Measurements from ENCODE around the gene CD47.

CD47 gene

DNA sequence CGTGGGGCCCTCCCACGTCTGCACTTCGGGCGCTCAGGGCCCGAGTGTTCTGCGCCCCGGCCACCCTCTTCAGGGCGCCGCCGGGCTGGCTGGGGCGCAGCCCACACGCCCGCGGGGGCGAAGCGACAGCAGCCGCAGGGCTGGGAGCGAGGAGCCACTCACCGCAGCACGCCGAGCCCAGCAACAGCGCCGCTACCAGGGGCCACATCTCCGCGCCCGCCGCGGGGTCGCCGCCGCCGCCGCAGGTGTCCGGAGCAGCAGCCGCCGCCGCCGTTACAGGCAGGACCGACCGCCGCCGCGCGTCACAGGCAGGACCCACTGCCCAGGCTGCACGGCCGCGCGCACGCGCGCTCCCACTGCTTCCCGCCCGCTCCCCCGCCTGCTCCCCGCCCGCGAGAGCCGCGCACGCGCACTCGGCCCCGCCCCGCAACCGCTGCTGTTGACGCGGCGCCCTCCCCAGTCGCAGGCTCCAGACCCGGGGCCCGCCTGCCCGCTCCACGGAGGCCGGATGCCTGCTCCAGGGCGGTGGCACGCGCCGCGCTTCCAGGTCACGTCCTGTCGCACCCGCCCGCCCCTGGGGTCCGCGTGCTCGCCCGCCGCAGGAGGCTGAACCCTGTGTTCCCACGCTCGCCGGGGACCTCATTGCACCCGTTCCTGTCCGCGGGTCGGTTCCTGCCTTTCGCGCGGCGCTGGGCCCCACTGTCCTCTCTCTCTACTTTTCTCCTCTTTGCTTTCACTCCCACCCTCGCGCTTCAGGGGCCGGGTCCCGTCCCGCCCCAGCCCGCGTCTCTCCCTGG lies at the start of gene CD47:
Gene CD47 (minus strand): TSS at position 331 of the 797 bp plus-strand sequence. CDS start 123 bp downstream, at position 208.
- peak; percentile 84 for DNase-seq

DNA sequence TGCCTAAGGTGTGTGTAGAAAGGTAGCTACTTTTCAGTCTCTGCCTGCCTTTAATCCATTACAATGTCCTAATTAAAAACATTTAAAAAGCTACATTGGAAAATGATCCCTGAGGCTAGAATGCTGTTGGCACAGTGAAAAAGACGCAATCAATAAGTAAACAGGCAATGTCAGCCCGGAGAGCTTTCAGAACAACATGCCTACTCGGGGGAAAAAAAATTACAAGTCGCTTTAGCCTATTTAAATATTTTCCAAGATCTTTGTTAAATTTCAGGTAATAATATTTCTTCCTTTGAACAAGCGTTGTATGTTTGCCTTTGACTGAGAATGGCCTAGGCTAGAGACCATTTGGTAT lies 46.6 kb upstream of the CD47 start:
- DNase-seq: no peak

DNA sequence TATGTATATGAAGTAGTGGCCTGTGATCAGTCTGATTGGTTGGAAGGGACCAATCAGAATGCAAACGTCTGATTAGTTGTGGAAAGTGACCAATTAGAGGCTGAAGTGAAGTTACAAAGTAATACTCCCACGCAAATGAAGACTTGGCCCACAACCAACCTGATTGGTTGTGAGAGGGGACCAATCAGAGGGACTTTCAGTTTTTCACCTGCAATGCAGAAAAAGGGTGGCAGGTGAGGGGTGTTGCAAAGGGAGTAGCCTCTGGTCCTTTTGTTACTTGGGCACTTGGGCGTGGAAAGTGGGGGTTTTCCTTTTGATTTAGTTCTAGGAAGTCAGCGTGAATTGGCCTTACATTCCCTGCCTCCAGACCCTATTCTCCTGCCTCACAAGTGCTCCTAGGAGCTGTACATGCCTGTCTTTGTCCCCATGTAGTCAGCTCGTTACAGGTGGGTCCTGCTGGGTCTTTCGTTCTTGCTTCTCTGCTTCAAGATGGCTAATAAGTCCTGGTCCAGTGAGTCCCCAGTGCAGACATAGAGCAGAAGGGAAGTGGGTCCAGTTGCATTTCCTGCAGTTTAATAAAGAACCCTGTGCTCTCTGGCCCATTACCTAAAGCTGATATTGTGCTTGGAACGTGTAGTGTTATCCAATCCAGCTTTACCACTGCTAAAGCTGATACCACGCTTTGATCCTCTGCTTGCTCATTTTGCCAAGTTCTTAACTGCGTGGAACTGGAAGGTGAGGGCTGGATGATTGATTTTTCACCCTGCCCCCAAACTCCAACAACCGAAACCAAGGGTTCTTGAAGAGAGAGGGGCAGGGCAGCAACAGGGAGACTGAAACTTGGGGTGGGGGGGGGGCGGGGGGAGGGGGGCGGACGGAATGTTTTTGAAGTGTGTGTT lies 46.0 kb upstream of the CD47 start:
- DNase-seq: no peak

DNA sequence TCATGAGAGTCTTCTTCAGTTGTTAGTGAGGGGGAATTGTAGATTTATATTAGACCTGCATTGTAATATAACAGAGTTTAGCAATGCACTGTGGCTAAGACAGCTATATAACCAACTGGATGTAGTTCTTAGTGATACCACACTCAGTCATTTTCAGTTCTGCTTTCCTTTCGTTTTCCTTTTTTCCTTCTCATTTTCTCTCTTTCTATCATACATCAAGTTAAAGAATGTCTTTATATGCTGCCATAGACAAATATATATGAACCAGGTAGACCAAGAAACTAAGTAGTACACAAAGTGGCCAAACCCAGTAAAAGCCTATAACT lies 43.7 kb upstream of the CD47 start:
- DNase-seq: no peak

DNA sequence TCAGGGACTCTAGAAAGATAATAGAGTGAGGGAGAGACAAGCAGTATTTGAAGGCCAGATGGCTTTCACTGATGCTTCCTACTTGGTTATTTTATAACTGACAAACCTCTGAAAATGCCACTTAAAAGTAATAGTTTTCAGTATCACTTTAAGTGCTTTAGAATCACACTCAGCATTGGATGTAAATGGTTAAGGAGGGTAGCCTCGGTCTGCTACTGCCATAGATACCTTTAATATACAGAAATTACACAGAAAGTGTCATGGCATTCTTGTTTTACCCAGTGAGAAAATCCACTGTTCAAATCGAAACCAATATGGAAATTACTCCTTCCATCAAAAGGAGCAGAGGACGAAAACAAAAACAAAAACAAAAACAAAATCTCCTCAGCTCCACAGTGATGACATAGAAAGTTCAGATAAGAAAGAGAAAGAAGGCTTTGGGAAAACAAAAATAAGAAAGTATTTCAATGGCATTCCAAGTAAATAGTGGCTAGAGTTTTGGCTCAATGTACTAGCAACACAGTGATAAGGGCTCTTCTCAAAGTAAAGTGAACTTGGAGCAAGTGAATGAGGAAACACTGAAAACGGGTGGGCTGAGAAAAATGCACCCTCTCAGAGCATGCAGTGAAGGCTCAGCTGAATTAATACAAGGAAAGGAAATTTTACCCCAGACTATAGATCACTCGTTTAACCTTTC lies 43.2 kb upstream of the CD47 start:
- no peak for DNase-seq

DNA sequence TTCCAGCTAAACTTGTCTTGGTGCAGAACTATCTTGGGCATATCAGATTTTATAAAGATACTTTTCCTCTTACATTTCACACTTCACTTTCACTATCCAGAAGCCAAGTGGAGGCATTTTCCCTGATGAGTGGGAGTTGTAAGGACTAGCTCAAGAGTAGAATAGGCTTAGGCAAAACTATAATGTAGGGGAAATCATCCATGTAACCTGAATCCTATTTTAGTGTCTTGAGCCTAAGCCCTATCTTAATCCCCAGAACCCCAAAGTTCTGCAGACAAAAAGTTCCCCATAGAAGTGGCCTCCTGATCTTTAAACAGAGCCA lies 42.2 kb upstream of the CD47 start:
- DNase-seq: no peak

DNA sequence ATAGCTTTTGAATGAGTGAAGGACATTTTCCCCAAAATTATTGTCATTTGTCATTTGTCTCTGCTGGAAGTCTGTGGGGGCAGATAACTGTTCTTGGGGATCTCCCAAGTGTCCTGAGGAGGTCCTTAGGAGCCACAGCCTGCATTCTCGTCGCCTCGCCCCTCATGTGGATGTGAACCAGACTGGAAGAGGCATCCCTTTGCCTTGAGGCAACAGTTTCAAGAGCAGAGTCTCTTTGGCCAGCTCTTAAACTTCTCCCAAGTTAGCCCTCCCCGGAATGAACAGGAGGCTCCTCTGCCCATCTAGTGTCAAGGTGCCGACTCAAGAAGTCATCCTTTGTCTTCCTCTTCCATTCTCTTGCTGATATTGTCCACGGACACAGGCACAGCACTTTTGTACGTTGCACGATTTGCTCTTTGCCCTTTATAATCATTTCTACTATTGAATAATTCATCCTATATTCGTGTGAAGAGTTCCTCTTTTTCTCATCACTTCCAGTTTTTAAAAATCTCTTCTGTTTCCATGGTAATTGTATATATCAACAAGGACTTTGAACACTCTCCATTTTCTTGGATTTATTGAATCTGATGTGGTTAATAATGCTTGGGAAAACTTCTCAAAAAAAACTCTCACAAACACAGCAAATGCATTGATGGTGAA lies 40.8 kb upstream of the CD47 start:
- DNase-seq: no peak

DNA sequence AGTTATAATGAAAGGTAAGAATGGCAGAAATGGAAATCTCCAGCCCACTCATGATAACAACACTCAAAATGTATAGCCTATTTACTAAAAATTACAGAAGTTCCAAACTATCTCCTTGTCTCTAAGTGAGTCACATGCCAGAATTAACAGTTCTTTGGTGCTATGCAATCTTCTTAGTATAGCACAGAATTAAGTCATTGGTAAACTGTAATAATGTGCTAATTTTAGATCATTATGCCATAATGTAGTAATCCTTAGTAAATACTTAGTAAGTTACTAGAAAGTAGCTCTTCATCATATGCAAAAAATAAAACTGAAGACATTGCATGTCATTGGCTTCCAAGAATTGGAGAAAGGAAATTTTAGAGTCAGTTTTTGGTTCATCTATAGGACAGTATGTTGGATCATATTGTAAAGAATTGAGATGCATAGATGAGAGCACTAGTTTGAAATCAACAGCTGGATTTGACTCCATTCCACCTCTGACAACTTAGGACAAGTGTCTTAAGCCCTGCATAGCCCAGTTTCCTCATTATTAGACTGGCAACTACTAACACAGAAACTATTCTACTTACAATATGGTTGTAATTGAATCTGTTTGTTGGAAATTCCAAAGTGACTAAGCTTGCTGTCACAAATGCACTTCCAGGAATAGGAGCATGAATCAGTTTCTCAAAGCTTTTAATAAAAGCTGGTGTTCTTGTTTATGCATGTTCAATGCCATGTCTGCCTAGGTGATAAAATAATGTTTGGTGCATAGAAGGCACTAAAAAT lies 40.1 kb upstream of the CD47 start:
- no peak for DNase-seq

DNA sequence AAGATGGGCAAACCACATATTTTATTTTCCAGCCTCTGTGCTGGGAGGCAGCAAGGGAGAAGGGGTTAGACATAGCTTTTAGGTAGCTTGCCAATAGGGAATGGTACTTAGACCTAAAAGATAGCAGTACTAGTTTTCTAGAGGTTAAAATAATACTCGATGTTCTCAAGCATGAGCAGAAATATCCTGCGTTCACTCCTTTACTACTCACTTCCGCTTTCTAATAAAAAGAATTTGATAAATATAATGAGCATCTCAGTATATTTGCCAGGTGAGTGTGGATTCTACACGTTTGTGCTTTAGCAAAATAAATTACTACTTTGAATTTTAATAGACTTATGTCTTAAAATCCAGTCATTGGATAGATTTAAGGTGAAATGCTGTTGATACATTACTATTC lies 39.4 kb upstream of the CD47 start:
- no peak for DNase-seq

DNA sequence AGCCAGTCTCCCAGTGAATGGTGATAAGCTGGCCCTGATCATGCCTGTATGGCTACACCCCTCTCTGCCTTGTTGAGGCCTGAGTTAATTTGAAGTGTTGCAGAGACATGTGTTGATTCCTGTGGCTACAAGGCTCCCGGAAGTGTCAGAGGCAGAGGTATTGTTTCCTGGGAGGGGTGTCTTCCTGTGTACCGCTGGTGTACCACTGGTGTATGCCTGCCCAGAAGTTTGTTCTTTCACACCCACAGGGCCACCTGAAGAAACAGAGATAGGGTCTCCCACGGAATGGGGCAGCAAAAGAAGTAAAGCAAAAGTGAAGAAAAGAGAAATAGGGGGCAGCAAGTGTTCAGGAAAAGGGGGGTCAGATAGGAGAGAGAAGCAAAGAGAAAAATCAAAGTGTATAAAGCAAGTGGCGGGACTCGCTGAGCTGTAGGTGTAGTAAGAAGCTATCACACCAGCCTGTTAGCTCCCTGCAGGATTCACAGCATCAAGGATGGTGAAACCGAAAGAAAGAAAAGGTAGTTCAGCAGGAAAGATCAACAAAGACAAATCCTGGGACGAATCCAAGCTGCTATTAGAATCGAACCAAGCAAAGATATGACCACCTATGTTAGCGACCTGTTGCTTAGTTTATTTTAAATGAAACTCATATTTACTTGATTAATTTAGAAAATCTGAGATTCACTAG lies 36.6 kb upstream of the CD47 start:
- no peak for DNase-seq

DNA sequence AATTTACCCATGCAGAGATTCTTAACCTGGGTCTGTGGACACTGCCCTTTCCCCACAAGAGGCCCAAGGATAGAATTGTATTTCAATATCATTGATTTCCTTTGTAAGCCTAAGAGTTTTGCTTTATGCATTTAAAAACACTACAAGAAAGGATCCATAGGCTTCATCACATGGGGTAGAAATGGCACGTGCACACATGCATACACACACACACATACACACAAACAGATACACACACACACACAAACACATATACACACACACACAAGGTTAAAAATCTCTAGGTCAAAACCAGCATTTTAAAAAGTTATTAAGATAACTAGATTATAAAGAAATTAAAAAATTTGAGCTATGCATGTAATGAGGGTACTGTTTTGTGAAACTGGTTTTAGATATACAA lies 35.5 kb upstream of the CD47 start:
- DNase-seq: no peak

DNA sequence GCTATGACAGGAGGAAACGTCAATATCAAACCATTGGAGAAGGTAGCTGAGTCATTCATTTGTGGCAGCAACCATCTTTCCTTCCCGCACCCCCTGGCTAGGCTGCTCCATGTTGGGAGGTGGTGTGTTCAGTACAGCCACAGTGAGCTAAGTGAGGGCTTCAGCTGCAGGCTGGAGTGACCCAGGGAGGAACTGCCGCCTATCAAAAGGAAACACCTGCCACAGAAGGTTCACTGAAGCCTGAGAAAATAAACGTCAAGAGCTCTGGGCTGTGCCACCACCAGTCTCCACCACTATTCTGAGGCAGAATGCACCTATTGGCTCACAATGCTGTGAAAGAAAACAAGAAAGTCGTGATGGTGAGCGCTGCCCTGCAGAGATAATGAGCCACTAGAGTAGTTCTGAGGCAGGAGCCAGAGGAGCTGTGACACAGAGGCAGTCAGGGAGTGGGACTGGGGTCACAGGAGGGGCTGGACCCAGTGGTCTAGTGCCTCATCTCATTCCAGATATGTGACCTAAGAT lies 34.8 kb upstream of the CD47 start:
- no peak for DNase-seq

DNA sequence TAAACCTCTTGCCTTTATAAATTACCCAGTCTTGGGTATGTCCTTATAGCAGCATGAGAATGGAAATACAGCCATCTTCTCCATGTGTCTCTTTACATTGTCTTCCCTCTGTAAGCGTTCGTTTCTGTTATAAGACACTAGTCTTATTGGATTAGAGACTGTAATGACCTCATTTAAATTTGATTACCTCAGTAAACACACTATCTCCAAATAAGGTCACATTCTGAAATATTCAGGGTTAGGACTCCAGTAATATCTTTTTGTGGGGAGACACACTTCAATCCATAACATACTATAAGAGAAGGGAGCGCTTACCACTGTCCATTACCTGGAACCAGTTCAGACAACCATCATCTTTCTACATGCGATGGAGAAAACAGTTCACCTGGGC lies 34.3 kb upstream of the CD47 start:
- DNase-seq: no peak

DNA sequence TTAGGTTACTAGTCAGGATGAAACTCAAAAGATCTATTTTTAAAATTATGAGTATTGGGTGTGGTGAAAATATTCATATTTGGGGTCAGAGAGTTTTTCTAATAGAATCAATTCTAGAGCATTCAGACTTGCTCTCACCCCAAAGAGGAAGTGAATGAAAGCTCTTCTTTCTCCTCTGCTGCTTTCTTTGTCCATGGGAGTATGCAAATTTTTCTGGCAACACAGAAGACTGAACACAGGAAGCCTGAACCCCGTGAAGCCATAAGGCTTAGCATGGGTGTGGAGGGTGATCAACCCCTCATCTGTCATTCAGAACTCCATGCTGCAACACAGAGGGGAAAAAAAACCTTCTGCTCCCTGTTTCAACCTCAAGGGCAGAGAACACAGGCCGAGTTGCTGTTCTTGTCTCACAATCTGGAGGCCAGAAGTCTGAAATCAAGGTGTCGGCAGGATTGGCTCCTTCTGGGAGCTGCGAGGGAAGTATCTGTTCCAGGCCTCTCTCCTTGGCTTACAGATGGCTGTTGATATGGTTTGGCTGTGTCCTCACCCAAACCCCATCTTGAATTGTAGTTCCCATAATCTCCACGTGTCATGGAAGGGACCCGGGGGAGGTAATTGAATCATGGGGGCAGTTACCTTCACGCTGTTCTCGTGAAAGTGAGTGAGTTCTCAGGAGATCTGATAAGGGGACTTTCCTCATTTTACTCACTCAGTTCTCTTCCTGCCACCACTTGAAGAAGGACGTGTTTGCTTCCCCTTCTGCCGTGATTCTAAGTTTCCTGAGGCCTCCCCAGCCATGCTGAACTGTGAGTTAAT lies 33.7 kb upstream of the CD47 start:
- no peak for DNase-seq

DNA sequence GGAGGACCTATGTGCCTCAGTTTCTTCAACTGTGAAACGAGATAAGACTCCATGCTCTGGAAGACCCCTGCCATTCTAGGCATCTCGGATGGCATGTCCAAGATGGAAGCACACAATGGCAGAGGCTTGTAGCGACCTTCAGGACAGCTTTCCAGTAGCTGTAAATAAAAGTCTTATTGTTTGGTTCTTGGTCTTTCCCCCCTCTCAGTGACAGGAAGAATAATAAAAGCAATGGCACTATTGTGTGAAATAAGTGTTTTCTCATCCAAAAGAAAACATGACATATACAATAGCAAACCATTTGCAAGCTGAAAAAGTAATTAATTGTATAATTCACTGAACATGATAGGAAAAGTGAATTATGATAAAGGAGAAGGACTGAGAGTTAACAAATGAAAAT lies 32.5 kb upstream of the CD47 start:
- DNase-seq: no peak

DNA sequence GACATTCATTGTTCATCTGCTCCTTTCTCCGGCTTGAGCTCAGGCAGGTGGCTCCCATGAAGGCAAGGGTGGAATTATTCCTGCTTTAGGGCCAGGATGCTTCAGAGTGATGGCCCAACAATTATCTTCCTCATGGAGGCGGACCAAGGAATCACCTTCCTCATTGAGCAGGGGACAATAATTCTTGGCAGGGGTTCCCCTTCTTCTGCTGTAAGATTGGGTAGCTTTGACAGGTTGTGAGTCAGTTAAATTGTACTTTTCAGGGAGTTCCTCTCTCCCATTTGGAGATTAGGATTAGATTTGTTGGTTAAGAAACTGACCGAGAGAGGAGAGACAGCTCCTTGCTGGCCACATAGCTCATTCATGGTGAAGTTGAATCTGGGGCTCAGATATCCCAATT lies 31.4 kb upstream of the CD47 start:
- no peak for DNase-seq

DNA sequence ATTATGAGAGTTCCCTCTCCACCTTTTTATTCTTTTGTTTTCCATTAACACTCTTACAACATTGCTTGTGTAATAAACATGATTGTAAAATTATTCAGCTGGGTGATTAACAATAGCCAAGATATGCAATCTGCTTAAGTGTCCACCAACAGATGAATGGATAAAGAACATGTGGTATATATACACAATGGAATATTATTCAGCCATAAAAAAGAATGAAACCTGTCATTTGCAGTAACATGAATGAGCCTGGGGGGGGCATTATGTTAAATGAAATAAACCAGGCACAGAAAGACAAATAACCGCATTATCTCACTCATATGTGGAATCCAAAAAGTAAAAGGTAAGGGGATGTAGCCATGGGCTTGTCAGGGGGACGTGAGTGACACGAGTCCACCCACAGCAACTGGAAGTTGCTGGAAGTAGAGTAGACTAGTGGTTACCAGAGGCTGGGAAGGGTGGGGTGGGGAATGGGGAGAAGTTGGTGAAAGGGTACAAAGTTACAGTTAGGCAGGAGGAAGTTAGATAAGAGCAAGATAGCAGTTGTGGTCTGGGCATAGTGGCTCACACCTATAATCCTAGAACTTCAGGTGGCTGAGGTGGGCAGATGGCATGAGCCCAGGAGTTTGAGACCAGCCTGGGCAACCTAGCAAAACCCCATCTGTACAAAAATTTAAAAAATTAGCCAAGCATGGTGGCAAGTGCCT lies 28.7 kb upstream of the CD47 start:
- DNase-seq: no peak

DNA sequence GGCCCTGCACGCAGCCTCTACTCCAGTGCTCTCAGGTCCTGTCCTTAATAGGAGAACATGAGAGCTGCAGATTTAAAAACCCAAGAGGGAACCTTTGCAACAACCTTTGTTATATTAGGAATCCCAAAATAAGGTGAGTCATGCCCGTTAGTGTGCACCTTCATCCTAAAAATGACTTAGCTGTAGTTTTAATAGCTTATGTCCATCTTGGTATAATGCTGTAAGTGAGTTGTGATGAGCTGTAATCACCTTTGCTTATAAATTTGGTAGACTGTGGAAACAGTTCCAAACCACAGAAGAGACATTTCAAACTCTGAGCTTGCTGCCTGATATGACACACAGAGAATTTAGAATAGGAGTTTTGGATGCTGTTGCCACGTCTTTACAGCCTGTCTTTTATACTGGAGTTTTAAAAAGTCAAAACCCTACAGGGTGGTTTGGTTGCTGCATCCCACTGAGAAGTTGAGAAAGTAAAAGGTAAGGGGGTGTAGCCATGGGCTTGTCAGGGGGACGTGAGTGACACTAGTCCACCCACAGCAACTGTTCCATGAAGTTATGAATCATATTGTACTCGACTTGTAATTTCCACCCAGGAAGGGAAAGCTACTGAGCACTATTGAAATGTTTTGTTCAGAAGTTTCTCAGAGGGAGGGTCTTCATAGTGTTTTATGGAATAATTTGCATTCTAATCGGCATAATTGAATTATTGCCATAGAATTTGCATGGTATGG lies 27.4 kb upstream of the CD47 start:
- DNase-seq: no peak

DNA sequence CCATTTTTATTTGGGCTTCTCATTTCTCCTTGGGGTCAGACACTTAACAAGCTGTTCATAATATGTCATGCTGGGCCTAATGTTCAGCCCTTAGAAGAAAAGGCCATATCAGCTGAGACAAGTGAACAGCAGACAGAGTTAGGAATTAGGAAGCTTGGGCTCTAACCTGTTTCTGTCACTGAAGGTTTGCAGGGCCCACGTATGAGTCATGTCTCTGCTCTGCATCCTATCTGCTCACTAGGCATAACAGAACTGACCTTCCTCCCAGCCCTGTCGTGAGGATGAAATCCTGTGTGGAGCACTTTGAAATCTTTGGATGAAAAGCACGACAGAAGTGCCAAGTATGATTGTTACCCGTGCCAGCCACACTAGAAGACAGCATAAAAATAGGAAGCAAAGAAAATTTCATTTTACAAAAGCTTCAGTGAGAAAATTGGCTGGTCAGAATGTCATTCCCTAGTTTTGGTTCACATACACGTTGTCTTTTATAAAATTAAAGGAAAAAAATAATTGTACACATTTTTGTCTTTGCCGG lies 26.5 kb upstream of the CD47 start:
- DNase-seq: no peak

Data from DMS 273 treated with DMSO at 0.1 percent for 48 hours (cell line).